K562 (cell line): ENCODE results near the gene AMZ2. TPM values are rescaled to one million over a fixed set of nuclear protein-coding genes. Genes with fewer than 3 reads are reported as not detected.

ENCODE experiments used
- ADNP ChIP-seq: fragments of 200-800 bp; sonication (Bioruptor generic); IDR thresholded peaks from 2 replicates; pipeline ENCODE4 v1.6.1; 2016; ENCODE audit warnings: missing genetic modification characterization, missing compliant biosample characterization
- C11orf30 ChIP-seq: fragments of 450-650 bp; IDR thresholded peaks from 2 replicates; pipeline ENCODE4 v1.6.1; 2016; ENCODE audit warnings: low read depth, mild to moderate bottlenecking
- FIP1L1 ChIP-seq: fragments of 200-400 bp; formaldehyde crosslinking; IDR thresholded peaks from 2 replicates; pipeline ENCODE4 v1.6.1; 2018; ENCODE audit warnings: mild to moderate bottlenecking, low read depth, low read length; ENCODE audit not compliant: poor library complexity, severe bottlenecking
- GATA2 ChIP-seq: sonication (generic); formaldehyde crosslinking; IDR thresholded peaks from 2 replicates; pipeline ENCODE4 v1.4.0; 2020; ENCODE audit warnings: mild to moderate bottlenecking, missing genetic modification reagents
- NELFE ChIP-seq: IDR thresholded peaks from 2 replicates; pipeline ENCODE4 v1.6.1; 2011; ENCODE audit warnings: mild to moderate bottlenecking; ENCODE audit not compliant: insufficient read depth, insufficient read length
- POLR2AphosphoS5 ChIP-seq: IDR thresholded peaks from 2 replicates; pipeline ENCODE4 v1.6.1; 2011; ENCODE audit warnings: mild to moderate bottlenecking, low read depth, low read length, moderate library complexity; ENCODE audit not compliant: control insufficient read depth, insufficient read depth
- THRAP3 ChIP-seq: fragments of 450-650 bp; IDR thresholded peaks from 2 replicates; pipeline ENCODE4 v1.6.1; 2016; ENCODE audit warnings: mild to moderate bottlenecking, inconsistent platforms, borderline replicate concordance
- ZBED1 ChIP-seq: IDR thresholded peaks from 2 replicates; pipeline ENCODE4 v1.6.1; 2014
- ZNF384 ChIP-seq: IDR thresholded peaks from 2 replicates; pipeline ENCODE4 v1.6.1; 2012; ENCODE audit warnings: low read depth, low read length, improper control_type of control experiment
- ZNF408 ChIP-seq: fragments of 250-450 bp; sonication (Bioruptor Pico); IDR thresholded peaks from 2 replicates; pipeline ENCODE4 v1.4.0; 2020; ENCODE audit warnings: low read depth, mild to moderate bottlenecking, moderate library complexity
- polyA plus RNA-seq, 8 experiments: library from polyadenylated mRNA; depleted of rRNA in 4 of 8; stranded (reverse) in 5 of 8; unstranded in 3 of 8; fragments of >200 nt; fragmentation: Nextera tagmentation in 2 of 8; fragmentation: Illumina TruSeq in 1 of 8; extraction: Ambion mirVana in 2 of 8; extraction: Trizol in 1 of 8; gene quantifications; 2 replicates each; pipeline versions ENCODE4 v1.2.1 to v1.2.3, GENCODE V29; 2011 to 2014; ENCODE audit warnings: inconsistent platforms in 1 of 8, missing spikeins in 1 of 8
- total RNA-seq, 7 experiments: library from RNA; depleted of rRNA in 6 of 7; stranded (reverse); fragments of >200 nt in 6 of 7; fragmentation: Illumina TruSeq in 2 of 7; extraction: Trizol in 2 of 7; gene quantifications; 2 replicates each; pipeline versions ENCODE4 v1.2.1 to v1.2.3, GENCODE V29; 2011 to 2021; ENCODE audit warnings: low replicate concordance in 1 of 7
- TF ChIP-seq, protein P1 (sequence below): sonication (generic); formaldehyde crosslinking; IDR thresholded peaks from 2 replicates; pipeline ENCODE4 v1.8.0; 2022; ENCODE audit warnings: mild to moderate bottlenecking, missing genetic modification reagents
- TF ChIP-seq, protein P2 (sequence below): sonication (generic); formaldehyde crosslinking; IDR thresholded peaks from 2 replicates; pipeline ENCODE4 v1.8.1; 2023; ENCODE audit warnings: mild to moderate bottlenecking, missing genetic modification reagents
- TF ChIP-seq, protein P3 (sequence below): fragments of 150-350 bp; IDR thresholded peaks from 2 replicates; pipeline ENCODE4 v1.6.1; 2014; ENCODE audit warnings: low read depth, mild to moderate bottlenecking, low read length, borderline replicate concordance
- TF ChIP-seq, protein P4 (sequence below): fragments of 150-350 bp; conservative IDR thresholded peaks from 2 replicates; pipeline ENCODE4 v1.6.1; 2014; ENCODE audit warnings: low read length

The AMZ2 gene
- total and polyA plus RNA-seq, 9 of the 15 experiments (the other 6 are each of a cell fraction or from before 2014, with no cell fraction given), result 22.6 to 92.2 (median 52.6) TPM

DNA sequence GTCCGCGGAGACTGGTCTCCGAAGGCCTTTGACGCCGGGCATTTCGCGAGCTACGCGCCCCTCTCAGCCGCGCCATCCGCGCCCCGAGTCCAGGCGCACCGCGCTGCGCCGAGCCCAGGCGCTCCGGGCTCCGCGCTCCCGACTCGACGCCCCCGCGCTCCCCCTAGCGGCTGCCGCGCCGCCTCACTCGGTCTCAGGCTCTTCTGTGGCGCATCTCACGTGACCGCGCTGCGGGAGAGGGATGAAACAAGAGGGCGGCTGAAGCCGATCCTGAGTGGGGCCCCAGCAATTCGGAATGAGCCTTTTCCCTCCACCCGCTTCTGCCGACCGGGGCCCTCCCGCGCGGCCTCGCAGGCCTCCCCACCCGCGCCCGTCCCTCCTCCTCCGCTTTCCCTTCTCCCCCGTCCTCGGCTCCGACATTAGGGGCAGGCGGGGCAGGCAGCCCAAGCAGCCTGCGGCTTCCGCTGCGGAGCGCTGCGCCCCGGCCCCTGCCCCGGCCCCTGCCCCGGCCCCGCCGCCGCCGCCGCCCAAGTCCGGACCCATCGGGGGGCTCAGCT is 42.5 kb upstream of the AMZ2 start (continued):
- TF ChIP-seq, protein P1, sequence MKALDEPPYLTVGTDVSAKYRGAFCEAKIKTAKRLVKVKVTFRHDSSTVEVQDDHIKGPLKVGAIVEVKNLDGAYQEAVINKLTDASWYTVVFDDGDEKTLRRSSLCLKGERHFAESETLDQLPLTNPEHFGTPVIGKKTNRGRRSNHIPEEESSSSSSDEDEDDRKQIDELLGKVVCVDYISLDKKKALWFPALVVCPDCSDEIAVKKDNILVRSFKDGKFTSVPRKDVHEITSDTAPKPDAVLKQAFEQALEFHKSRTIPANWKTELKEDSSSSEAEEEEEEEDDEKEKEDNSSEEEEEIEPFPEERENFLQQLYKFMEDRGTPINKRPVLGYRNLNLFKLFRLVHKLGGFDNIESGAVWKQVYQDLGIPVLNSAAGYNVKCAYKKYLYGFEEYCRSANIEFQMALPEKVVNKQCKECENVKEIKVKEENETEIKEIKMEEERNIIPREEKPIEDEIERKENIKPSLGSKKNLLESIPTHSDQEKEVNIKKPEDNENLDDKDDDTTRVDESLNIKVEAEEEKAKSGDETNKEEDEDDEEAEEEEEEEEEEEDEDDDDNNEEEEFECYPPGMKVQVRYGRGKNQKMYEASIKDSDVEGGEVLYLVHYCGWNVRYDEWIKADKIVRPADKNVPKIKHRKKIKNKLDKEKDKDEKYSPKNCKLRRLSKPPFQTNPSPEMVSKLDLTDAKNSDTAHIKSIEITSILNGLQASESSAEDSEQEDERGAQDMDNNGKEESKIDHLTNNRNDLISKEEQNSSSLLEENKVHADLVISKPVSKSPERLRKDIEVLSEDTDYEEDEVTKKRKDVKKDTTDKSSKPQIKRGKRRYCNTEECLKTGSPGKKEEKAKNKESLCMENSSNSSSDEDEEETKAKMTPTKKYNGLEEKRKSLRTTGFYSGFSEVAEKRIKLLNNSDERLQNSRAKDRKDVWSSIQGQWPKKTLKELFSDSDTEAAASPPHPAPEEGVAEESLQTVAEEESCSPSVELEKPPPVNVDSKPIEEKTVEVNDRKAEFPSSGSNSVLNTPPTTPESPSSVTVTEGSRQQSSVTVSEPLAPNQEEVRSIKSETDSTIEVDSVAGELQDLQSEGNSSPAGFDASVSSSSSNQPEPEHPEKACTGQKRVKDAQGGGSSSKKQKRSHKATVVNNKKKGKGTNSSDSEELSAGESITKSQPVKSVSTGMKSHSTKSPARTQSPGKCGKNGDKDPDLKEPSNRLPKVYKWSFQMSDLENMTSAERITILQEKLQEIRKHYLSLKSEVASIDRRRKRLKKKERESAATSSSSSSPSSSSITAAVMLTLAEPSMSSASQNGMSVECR (CRISPR knock-in tag), result no peak
- TF ChIP-seq, protein P2, sequence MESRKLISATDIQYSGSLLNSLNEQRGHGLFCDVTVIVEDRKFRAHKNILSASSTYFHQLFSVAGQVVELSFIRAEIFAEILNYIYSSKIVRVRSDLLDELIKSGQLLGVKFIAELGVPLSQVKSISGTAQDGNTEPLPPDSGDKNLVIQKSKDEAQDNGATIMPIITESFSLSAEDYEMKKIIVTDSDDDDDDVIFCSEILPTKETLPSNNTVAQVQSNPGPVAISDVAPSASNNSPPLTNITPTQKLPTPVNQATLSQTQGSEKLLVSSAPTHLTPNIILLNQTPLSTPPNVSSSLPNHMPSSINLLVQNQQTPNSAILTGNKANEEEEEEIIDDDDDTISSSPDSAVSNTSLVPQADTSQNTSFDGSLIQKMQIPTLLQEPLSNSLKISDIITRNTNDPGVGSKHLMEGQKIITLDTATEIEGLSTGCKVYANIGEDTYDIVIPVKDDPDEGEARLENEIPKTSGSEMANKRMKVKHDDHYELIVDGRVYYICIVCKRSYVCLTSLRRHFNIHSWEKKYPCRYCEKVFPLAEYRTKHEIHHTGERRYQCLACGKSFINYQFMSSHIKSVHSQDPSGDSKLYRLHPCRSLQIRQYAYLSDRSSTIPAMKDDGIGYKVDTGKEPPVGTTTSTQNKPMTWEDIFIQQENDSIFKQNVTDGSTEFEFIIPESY, result no peak
- no peak for TF ChIP-seq GATA2 (CRISPR knock-in tag)
- TF ChIP-seq POLR2AphosphoS5, result peak; percentile 50; the same call in 1 of the 2 replicates
- peak; percentile 86 for TF ChIP-seq FIP1L1
- TF ChIP-seq ZNF408 (CRISPR knock-in tag), result no peak
- TF ChIP-seq NELFE, result no peak
- TF ChIP-seq, protein P3, sequence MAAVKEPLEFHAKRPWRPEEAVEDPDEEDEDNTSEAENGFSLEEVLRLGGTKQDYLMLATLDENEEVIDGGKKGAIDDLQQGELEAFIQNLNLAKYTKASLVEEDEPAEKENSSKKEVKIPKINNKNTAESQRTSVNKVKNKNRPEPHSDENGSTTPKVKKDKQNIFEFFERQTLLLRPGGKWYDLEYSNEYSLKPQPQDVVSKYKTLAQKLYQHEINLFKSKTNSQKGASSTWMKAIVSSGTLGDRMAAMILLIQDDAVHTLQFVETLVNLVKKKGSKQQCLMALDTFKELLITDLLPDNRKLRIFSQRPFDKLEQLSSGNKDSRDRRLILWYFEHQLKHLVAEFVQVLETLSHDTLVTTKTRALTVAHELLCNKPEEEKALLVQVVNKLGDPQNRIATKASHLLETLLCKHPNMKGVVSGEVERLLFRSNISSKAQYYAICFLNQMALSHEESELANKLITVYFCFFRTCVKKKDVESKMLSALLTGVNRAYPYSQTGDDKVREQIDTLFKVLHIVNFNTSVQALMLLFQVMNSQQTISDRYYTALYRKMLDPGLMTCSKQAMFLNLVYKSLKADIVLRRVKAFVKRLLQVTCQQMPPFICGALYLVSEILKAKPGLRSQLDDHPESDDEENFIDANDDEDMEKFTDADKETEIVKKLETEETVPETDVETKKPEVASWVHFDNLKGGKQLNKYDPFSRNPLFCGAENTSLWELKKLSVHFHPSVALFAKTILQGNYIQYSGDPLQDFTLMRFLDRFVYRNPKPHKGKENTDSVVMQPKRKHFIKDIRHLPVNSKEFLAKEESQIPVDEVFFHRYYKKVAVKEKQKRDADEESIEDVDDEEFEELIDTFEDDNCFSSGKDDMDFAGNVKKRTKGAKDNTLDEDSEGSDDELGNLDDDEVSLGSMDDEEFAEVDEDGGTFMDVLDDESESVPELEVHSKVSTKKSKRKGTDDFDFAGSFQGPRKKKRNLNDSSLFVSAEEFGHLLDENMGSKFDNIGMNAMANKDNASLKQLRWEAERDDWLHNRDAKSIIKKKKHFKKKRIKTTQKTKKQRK, result no peak
- 0 out of 2 replicates have a peak, but pooled peaks have one; percentile 37 for TF ChIP-seq ZNF384
- TF ChIP-seq, protein P4, sequence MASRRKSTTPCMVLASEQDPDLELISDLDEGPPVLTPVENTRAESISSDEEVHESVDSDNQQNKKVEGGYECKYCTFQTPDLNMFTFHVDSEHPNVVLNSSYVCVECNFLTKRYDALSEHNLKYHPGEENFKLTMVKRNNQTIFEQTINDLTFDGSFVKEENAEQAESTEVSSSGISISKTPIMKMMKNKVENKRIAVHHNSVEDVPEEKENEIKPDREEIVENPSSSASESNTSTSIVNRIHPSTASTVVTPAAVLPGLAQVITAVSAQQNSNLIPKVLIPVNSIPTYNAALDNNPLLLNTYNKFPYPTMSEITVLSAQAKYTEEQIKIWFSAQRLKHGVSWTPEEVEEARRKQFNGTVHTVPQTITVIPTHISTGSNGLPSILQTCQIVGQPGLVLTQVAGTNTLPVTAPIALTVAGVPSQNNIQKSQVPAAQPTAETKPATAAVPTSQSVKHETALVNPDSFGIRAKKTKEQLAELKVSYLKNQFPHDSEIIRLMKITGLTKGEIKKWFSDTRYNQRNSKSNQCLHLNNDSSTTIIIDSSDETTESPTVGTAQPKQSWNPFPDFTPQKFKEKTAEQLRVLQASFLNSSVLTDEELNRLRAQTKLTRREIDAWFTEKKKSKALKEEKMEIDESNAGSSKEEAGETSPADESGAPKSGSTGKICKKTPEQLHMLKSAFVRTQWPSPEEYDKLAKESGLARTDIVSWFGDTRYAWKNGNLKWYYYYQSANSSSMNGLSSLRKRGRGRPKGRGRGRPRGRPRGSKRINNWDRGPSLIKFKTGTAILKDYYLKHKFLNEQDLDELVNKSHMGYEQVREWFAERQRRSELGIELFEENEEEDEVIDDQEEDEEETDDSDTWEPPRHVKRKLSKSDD, result no peak
- TF ChIP-seq ADNP (tag), result 0 out of 2 replicates have a peak, but pooled peaks have one; percentile 42
- peak; percentile 39 for TF ChIP-seq C11orf30
- TF ChIP-seq ZBED1, result 0 out of 2 replicates have a peak, but pooled peaks have one; percentile 50
- TF ChIP-seq THRAP3, result no peak
